ENCODE results near the gene FBXO42. TPM values are rescaled to one million over a fixed set of nuclear protein-coding genes. Genes with fewer than 3 reads are reported as not detected.

The FBXO42 gene
- total and polyA plus RNA-seq, 2 of the 13 experiments (the other 11 are each of a cell fraction or from before 2014, with no cell fraction given), result 7.6 to 17.5 TPM

GRCh38 chr1:16367258-16367967 lies 15.1 kb upstream of the FBXO42 start (continued):
- TF ChIP-seq LBX2 (CRISPR knock-in tag; IDR thresholded peaks at IDR 0.05; ENCODE audit: borderline replicate concordance) (no peak), ZSCAN21 (CRISPR knock-in tag; IDR thresholded peaks at IDR 0.05; ENCODE audit: borderline replicate concordance) (no peak; the same call in 1 of the 2 replicates), ZNF558 (CRISPR knock-in tag; IDR thresholded peaks at IDR 0.05; ENCODE audit: borderline replicate concordance) (peak; percentile 90; the same call in 1 of the 2 replicates), KIAA2018 (CRISPR knock-in tag; IDR thresholded peaks at IDR 0.05; ENCODE audit: borderline replicate concordance) (no peak), GLI4 (CRISPR knock-in tag; IDR thresholded peaks at IDR 0.05; ENCODE audit: borderline replicate concordance) (no peak), ZNF704 (CRISPR knock-in tag; IDR thresholded peaks at IDR 0.05; ENCODE audit: borderline replicate concordance) (no peak; the same call in 1 of the 2 replicates), ZBTB1 (CRISPR knock-in tag; IDR thresholded peaks at IDR 0.05; ENCODE audit: borderline replicate concordance) (no peak), ZNF253 (CRISPR knock-in tag; IDR thresholded peaks at IDR 0.05; ENCODE audit: borderline replicate concordance) (no peak), ZIK1 (CRISPR knock-in tag; IDR thresholded peaks at IDR 0.05; ENCODE audit: borderline replicate concordance, low read depth) (no peak), MAX (IDR thresholded peaks at IDR 0.05) (peak; percentile 67), RFXANK (CRISPR knock-in tag; IDR thresholded peaks at IDR 0.05) (no peak), RFX5 (IDR thresholded peaks at IDR 0.05; ENCODE audit: low read depth, low read length) (no peak)
- TF ChIP-seq, protein P1, sequence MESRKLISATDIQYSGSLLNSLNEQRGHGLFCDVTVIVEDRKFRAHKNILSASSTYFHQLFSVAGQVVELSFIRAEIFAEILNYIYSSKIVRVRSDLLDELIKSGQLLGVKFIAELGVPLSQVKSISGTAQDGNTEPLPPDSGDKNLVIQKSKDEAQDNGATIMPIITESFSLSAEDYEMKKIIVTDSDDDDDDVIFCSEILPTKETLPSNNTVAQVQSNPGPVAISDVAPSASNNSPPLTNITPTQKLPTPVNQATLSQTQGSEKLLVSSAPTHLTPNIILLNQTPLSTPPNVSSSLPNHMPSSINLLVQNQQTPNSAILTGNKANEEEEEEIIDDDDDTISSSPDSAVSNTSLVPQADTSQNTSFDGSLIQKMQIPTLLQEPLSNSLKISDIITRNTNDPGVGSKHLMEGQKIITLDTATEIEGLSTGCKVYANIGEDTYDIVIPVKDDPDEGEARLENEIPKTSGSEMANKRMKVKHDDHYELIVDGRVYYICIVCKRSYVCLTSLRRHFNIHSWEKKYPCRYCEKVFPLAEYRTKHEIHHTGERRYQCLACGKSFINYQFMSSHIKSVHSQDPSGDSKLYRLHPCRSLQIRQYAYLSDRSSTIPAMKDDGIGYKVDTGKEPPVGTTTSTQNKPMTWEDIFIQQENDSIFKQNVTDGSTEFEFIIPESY (CRISPR knock-in tag; IDR thresholded peaks at IDR 0.05), result peak; percentile 5; the same call in 1 of the 2 replicates
